Measurements from ENCODE around the gene EPC1. TPM values are rescaled to one million over a fixed set of nuclear protein-coding genes. Genes with fewer than 3 reads are reported as not detected.

EPC1 gene
- total and polyA plus RNA-seq, 12 donors = 8.4 to 25.4 (median 19.0) TPM

DNA sequence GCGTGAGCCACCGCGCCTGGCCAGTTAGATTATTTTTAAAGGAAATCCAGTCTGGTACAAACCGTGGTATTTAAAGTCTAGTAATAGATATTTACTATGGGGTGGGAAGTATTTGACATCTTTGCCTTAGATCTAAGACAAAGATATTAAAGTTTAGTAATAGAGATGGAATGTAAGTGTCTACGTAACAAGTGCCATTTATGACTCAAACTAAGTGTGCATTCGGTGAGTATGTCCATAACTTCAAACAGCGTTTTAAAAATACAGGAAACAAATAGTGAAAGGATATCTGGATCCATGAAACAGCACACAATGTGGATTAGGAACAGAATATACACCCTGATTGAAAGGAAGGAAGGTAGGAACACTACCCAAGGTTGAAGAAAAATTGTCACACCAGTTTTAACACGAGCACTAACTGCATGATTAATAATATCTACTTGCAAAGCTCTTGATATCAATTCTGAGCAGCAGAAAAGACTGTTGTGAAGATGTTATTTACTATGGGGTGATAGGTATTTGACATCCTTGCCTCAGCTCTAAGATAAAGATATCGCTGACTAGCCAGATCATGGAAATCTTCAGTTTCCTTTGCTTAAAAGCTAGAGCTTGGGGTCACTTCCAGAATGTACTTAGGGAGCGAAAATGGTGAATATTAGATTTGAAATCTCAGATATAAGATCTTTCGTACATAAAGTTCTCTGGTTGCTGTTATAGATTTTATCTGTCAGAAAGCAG, 48.7 kb downstream of the EPC1 start:
- Histone ChIP-seq H3K27me3 (no peaks in the 10 kb centered on the region), H3K27ac (no peak overlapping the region), H3K36me3 (peaks cover 0 to 30% (median 8%) of the 10 kb centered on the region in 9 donors), H3K9me3 (no peaks in the 10 kb centered on the region), H3K4me1 (peaks cover 0 to 41% (median 26%) of the 10 kb centered on the region in 9 donors), H3K4me3 (no peak overlapping the region)
- TF ChIP-seq, protein P1, sequence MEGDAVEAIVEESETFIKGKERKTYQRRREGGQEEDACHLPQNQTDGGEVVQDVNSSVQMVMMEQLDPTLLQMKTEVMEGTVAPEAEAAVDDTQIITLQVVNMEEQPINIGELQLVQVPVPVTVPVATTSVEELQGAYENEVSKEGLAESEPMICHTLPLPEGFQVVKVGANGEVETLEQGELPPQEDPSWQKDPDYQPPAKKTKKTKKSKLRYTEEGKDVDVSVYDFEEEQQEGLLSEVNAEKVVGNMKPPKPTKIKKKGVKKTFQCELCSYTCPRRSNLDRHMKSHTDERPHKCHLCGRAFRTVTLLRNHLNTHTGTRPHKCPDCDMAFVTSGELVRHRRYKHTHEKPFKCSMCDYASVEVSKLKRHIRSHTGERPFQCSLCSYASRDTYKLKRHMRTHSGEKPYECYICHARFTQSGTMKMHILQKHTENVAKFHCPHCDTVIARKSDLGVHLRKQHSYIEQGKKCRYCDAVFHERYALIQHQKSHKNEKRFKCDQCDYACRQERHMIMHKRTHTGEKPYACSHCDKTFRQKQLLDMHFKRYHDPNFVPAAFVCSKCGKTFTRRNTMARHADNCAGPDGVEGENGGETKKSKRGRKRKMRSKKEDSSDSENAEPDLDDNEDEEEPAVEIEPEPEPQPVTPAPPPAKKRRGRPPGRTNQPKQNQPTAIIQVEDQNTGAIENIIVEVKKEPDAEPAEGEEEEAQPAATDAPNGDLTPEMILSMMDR (IDR thresholded peaks at IDR 0.05) = no peak
- no peak for ATAC-seq
- intact Hi-C loops (cut with DNase I) = no loop called here
- WGBS, 2 donors = 90 to 91% methylated on average over 11 of the region's 11 CpGs
- no peak for DNase-seq

DNA sequence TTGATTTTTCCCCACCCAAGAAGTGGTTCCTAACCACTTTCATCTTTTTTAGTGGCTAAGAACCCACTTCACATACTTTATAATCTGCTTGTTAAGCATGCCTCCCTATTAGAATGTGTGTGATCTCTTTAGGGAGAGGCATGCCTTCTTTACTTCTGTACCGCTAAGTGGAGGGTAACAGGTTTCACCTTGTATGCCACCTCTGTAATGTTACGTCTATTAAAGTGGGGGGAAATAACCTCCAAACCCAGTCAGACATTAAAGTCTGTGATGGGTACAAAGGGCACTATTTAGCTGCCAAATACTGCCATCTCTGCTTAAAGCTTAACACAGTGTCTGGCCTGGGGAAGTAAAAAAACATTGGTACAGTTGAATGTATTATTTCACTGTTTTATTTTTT, 51.9 kb downstream of the EPC1 start:
- H3K4me1 ChIP-seq = peaks cover 0 to 44% (median 25%) of the 10 kb centered on the region in 9 donors
- H3K9me3 ChIP-seq = no peaks in the 10 kb centered on the region
- ATAC-seq (peak in 1 of 8 donors; percentile 22), DNase-seq (no peak)
- no peak overlapping the region for H3K27ac ChIP-seq
- H3K4me3 ChIP-seq = no peak overlapping the region
- 52 to 77% methylated on average over 2 of the region's 2 CpGs for WGBS, 2 donors
- intact Hi-C loops (cut with DNase I) = no loop called here
- peaks cover 0 to 46% (median 18%) of the 10 kb centered on the region in 9 donors for H3K36me3 ChIP-seq
- H3K27me3 ChIP-seq = no peaks in the 10 kb centered on the region
- TF ChIP-seq, protein P1 (IDR thresholded peaks at IDR 0.05) = no peak

DNA sequence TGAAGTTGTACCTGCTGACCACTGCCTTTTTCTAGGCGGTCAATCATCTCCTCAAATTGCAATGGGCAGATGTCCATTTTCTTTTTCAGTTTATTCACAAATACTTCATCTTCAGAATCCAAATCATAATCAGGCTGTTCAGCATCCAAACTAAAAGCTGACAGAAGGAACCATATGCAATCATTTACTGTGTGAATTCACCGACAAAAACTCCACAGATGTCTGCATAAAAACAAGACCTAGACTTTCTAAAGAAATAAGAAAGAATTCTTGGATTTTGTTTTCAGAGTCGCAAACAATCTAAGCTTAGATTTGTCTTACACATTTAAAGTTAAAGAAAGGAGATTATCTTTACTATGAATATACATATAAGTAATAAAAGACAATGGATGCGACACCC, 53.4 kb downstream of the EPC1 start:
- DNase-seq (no peak), ATAC-seq (no peak)
- intact Hi-C loops (cut with DNase I) = no loop called here
- TF ChIP-seq, protein P1 (IDR thresholded peaks at IDR 0.05) = no peak
- 96 to 98% methylated on average over 4 of the region's 4 CpGs for WGBS, 2 donors
- Histone ChIP-seq H3K4me1 (peaks cover 0 to 37% (median 18%) of the 10 kb centered on the region in 9 donors), H3K4me3 (no peak overlapping the region), H3K27ac (no peak overlapping the region), H3K36me3 (peaks cover 0 to 61% (median 26%) of the 10 kb centered on the region in 9 donors), H3K9me3 (no peaks in the 10 kb centered on the region), H3K27me3 (no peaks in the 10 kb centered on the region)

DNA sequence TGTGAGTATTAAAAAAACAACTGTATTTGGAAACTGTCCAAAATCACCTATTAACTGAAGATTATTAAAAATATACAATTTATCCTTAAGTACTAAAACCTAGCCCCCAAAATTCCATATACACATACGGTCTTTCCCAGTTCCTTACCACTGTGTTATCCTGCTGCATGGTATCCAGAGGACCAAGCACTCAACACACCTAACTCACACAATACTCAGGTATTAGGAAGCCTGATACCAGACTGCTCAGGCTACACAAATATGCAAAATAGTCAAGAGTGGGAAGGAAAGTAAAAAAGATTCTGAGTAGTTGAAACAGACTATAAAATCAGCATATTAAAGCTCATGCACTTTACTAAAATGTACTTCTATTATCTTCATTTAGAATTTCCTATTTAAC, 67.2 kb downstream of the EPC1 start:
- WGBS, 2 donors = 97 to 98% methylated on average over 1 of the region's 1 CpG
- no peak for ATAC-seq
- DNase-seq = no peak
- Histone ChIP-seq H3K4me3 (no peak overlapping the region), H3K9me3 (no peaks in the 10 kb centered on the region), H3K27me3 (no peaks in the 10 kb centered on the region), H3K4me1 (peaks cover 0 to 14% (median 0%) of the 10 kb centered on the region in 9 donors), H3K36me3 (peaks cover 0 to 97% (median 22%) of the 10 kb centered on the region in 9 donors), H3K27ac (no peak overlapping the region)
- intact Hi-C loops (cut with DNase I) = loop anchor here in 1 of 10 donors (10.0 kb wide), 1 partner anchor 255 kb away; no protein-coding TSS in a partner anchor
- TF ChIP-seq, protein P1 (IDR thresholded peaks at IDR 0.05) = no peak

Data from heart right ventricle (tissue), 16 donors.